ENCODE results near the gene NEDD9.

The NEDD9 gene

DNA sequence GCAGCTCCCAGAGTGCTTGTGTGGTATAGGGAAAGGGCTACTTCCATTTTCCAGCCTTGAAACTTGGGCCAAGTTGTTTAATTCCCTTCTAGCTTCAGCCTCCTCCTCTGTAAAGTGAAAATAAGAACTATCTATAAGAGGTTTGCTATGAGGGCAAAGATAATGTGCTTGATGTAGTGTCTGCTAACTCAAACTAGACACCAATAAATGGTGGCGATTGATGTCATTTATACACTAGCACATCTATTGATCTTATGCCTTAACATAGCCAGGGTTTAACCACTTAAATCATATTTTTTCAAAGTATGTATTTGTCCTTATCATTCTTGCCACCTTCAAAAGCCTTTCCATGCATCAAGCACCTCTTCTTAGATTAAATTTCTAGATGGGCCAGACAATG is 55.2 kb downstream of the NEDD9 start:
- DNase-seq (ENCODE audit: low read depth) = no peak

DNA sequence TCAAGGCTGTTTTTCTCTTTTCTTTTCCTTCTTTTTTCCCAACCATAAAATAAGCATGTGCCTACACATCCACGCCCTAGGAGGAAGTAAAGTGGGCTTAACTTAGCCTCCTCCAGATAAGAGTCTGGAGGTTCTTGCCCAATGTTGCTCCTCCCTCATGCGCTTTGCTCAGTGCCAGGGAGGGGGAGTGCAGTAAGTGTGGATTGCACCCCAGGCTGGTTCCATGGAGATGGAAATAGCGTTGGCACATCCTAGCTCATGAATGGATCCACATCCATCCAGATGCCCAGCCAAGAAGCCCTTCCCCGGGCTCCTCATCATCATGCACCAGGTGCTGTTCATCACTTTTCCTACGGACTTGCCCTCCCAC is 58.2 kb downstream of the NEDD9 start:
- DNase-seq (ENCODE audit: low read depth) = no peak

DNA sequence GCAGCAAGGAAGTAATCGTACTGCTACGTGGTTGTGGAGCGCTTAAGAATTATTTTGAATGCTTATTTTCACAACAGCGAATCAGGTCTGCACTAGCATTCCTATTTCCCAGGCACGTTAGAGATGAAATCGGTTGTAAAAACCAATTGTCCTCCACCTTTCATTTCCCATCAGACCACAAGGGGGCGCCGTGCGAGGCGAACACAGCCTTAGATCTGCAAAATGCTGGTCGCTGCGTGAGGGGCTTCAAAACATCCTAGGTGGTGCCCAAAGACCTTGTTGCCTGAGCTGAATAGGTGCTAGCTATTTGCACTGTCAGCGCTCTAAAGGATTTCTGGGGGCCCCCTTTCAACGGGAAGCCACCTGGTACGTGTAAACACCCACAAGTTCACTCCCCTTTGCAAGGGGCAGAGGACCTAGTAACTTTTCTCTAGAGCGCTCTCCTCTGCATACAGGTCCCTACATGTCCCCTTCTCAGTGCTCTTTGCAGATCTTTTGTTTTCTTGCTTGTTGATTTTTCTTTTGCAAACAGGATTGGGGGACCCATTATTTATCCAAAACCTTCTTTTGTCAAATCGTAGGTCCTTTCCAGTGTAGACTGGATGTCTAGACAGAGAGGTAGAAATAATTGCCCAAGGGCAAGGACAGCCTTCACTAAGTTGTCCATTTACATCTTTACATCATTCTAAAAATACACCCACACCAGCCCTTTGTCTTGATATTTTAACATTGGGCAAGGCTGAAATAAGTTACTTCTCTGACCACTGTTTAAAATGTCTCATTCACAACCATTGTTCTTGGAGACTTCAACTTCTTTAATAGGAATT is 59.8 kb downstream of the NEDD9 start:
- DNase-seq (ENCODE audit: low read depth) = no peak

DNA sequence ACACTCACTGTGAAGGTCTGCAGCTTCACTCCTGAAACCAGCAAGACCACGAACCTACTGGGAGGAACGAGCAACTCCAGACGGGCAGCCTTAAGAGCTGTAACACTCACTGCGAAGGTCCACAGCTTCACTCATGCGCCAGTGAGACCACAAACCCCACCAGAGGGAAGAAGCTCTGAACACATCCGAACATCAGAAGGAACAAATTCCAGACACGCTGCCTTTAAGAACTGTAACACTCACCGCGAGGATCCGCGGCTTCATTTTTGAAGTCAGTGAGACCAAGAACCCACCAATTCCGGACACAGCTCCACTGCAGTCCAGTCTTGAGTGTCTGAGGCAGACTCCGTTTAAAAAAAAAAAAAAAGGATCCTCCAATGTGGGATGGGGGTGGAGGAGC is 60.5 kb downstream of the NEDD9 start:
- DNase-seq (ENCODE audit: low read depth) = no peak

DNA sequence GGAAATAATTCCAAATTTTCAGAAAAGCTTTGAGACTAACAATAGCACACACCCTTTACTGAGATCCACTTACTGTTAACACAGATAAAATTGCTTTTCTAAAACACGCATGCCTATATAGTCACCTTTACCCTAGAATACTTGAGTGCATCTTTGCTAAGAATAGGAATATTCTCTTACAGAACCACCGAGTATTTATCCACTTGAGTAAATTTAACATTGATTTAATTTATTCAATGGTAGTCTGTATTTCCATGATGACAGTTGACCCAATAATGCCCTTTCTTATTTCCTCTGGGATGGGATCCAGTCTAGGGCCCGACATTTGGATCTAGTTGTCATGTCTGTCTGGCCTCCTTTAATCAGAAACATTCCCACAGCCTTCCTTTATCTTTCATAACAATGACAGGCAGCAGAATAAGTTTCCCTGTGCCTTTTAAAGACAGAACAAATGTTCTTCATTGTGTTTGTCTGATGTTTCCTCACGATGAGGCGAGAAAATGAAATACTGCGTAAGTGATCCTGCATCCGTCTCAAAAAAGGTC is 64.3 kb downstream of the NEDD9 start:
- no peak for DNase-seq (ENCODE audit: low read depth)

DNA sequence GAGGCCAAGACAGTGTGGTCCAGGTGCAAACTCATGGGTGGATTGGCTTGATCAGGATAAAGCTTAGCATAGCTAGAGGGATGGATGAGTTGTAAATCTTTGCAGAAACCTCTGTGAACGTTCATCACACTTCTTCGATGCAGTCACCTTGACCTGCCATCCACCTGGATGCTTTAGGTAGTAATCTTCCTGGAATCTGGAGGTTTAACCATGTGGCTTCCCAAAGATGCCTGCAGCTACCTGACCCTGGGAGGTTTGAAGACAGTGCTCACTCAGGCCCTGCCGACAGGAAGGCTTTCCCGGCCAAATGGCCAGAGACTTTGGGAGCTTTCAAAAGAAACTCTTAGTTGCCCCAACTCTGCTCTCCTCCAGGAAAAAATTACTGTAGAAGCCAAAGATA is 65.5 kb downstream of the NEDD9 start:
- DNase-seq (ENCODE audit: low read depth) = no peak

DNA sequence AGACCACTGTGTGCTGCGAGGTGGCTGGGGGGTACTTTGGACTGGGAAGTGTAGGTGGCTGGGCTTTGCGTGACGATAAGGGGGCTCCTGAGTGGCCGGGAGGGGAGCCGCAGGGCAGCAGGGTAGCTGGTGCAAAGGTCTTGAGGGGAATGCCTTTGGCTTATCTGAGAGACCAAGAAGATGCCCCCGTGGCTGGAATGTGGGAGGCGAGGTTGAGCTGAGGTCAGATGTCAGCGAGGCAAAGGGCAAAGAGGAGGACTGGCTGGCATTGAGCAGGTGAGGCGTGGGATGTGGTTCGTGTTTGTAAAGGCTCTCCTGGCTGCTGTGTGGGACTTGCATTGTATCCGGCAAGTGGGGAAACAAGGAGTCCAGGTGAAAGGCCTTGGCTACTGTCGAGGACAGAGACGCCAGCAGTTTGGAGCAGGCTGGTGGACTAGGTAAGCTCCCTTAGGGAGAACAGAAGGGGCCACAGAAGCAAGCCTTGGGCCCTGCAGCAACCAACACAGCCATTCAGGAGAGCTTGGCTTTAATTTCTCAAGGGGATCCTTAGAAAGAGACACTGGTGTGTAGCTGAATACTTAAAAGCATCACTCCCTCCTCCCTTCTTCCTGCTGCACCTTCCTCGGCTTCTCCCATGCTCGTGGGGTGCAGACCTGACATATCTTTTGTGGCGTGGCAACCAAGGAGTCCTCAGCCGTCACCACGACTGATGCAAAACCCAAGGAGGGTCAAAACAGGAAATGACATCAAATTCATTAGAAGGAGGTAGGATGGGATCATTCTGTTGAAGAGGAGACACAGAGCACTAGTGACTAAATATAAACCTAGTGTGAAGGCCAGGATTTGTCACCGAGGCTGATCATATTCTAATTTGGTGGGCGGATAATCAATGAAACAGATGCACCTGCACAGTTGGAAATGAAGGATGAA is 67.5 kb downstream of the NEDD9 start:
- no peak for DNase-seq (ENCODE audit: low read depth)

DNA sequence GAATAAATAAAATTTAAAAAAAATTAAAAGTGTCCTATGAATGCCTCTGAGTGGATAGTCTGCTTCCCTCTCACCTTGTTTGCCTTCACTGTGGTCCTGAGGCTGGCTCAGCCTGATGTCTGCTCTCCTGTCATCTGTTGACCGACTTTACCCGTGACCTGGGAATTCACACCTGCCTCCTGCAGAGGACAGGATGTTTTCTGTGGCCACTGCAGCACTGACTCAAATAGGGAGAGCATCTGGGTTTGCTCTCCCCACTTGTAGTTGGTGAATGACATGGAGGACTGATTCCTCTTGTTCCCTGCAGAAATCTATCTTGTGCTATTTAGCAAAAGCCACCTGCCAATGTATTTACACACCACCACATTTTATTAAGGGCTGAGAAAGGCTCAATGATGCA is 68.5 kb downstream of the NEDD9 start:
- no peak for DNase-seq (ENCODE audit: low read depth)

DNA sequence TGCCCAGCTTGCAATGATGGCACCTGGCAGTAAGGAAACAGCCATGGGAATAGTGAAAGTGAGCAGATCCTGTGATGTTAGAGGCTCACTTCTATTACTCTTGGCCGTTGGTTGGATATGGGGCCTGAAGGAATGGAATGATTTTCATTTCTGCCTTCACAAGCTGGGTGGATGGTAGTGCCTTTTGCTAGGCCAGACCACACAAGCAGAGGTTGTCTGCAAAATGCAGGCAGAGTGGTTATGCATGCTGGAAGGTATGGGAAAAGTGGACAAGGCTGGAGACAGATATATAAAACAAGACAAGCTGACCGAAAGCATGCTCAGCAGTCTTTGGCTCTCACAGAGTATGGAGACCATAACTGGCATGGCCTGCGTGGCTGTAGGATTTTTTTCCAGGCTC is 70.2 kb downstream of the NEDD9 start:
- no peak for DNase-seq (ENCODE audit: low read depth)

DNA sequence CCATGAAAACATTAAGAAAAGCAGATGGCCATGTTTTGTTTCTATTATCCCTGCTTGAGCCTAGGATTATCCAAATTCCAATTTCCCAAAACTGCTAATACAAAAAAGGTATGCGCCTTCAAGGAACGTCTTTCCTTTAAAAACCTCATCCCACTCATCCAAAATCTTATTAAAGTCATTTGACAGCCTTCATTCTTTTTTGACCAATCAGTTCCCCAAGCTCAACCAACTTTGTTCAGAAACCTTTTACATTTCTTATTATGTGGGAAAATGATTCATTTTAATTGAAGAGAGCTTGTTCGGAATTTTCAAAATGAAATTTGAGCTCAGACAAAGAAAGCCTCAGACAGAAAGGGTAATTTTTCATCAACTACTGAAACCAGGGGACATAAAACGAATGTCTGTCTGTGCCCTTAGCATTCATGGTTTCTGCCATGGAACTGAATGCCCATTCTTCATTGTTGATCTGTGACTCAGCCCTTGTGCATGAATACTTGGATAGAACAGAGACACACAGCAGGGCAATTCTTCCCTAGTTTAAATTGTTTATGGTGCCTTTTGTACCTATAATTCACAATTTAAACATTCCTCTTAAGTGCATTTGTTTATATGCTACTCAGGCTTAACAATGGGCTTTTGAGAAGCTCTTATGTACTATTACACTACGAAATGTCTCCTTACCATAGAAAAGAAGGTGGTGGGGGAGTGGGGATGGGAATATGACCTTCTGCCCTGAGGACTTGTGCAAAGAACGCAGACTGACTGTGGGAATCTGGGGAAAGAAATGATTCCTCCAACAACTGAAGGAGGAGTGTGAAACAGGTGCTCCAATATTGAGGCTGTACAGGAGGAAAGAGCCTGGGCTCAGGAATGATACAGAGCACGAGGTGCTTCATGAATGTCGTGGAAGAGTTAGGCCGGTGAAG is 71.2 kb downstream of the NEDD9 start:
- no peak for DNase-seq (ENCODE audit: low read depth)

DNA sequence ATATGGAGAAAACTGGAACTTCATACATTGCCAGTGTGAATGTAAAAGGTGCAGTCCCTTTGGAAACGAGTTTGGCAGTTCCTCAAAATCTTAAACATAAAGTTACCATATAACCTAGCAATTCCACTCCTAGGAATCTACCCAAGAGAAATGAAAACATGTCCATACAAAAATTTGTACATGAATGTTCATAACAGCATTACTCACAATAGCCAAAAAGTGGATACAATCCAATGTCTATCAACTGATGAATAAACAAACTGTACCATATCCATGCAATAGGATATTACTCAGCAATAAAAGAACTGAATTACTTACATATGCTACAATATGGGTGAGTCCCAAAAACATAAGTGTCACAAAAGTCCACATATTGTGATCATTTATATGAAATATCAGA is 72.3 kb downstream of the NEDD9 start:
- DNase-seq (ENCODE audit: low read depth) = no peak

DNA sequence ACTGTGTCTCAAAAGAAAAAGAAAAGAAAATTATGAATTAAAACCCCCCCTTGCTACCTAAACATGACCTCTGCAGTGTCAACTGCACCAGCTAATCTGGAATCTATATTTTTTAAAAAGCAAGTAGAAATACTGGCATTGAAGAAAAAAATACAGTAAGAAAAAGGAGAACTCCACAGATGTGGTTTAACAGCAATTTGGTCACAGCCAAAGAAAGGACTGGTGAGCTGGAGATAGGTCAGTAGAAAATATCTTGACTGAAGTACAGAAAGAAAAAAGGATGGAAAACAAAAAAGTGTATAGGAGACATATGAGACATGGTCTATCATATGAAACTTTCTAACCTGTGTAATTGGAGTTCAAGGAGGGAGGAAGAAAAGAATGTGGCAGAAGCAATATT is 76.9 kb downstream of the NEDD9 start:
- no peak for DNase-seq (ENCODE audit: low read depth)

DNA sequence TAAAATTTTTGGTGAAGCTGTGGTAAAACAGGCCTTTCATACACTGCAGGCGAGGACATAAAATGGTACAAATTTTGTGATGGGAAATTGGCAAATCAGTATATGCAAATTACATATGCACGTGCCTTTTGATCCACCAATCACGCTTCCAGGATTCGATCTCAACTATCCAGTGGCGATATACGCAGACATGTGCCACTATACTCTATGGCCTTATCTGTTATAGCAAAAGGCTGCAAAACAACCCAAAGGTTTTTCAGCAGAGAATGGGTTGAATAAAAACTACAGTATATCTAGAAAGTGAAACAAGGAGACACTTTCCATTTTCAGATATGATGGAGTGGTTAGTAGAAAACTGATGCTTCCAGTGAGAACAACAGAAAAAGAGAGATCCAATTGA is 79.0 kb downstream of the NEDD9 start:
- DNase-seq (ENCODE audit: low read depth) = no peak

DNA sequence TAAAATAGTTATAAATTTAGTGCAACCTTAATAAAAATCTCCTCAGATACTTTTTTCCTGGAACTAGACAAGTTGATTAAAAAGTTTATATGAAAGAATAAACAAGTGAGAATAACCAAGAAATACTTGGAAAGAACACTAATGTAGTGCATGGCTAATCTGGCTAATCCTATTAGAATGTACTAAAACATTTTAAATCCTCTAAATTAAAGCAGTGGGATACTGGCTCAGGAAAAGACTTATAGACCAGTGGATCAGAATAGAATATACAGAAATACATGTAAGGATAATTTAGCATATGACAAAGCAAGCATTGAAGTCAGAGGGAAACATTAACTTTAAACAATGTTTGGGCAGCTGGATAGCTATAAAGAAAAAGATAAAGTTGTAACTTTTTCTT is 79.9 kb downstream of the NEDD9 start:
- DNase-seq (ENCODE audit: low read depth) = no peak

DNA sequence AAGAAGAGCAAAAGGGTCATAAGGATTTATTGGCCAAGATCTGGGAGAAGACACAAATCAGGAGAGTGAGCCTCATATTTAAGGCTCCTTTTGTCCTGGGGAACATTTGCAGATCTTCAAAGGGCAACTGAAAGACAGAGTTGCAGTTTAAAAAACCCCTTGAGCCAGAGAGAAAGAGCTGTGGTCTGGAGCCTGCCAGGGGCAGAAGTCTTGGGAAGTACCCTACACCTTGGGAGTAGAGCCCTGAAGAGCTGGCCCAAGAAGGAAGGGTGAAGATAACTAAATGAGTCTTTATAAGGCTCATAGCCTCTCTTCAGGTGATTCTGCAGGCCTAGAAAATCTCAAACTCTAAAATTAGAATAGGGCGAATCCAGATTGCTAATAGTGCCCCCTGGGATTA is 81.0 kb downstream of the NEDD9 start:
- DNase-seq (ENCODE audit: low read depth) = no peak

DNA sequence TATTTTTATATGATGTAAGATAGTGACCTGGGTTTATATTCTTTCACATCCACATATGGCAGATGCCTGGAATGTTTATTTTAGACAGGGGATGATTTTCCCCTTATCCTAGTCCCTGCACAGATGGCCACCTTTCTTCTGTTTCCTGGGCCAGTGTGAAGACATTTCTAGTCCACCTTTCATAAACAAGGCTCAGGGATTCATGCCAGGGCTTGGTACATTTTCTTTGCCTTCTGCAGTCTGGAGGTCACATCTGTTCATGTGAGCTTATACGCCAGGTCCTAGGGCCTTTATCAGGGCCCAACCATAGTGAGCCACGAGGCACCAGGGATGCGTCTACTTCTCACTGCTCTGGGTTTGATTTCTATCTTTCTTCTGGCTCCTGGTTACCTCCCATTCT is 82.9 kb downstream of the NEDD9 start:
- DNase-seq (ENCODE audit: low read depth) = no peak

DNA sequence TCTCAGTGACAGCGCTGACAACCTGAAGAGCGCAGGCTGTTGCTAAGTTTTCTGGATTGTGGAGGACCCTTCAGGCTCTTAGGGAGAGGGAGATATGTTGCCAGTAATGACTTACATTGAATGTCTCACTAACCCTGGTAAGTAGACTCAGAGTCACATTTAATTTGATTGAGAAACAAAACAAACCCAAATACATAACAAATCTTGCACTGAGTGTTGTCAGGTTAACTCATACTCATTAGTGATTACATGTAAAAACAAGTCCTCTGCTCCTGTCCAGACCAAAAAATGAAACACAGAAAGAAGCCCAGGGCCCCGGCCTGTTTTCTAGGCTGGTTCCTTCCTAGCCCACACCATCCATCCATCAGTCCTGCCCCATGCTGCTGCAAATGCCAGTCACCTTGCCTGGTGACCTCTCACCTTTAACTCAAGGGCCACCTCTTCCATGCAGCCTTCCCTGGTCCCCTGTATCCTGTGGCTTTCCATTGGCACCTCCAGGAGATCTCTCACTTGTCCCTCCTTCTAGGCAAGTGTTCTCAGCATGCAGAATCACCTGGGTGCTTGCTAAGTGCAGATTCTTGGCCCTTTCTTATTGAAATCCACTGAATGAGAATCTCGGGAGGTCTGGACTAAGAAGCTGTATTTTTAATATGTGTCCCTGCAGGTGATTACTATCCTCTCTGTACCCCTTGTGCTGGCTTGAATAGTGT is 86.2 kb downstream of the NEDD9 start:
- DNase-seq (ENCODE audit: low read depth) = no peak

DNA sequence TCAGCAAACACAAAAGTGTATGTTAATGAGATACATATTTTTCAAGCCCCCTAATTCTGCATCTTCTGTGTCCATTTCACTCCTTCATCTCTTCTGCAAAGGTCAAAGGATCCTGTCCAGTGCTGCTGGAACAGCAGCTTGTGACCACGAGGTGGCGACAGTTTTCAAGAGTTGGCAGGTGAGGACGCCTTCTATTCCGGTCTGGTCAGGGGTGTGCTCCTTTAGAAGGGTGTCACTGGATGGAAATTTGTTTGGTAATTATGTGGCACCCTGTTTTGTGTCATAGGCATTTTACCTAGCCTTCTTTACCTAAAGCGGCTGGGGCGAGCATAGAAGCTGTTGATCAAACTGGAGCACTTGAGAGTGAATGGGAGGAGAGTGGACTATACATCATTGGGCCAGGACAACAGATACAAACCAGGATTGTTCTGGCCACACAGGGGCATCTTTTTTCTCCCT is 88.0 kb downstream of the NEDD9 start:
- DNase-seq (ENCODE audit: low read depth) = no peak

DNA sequence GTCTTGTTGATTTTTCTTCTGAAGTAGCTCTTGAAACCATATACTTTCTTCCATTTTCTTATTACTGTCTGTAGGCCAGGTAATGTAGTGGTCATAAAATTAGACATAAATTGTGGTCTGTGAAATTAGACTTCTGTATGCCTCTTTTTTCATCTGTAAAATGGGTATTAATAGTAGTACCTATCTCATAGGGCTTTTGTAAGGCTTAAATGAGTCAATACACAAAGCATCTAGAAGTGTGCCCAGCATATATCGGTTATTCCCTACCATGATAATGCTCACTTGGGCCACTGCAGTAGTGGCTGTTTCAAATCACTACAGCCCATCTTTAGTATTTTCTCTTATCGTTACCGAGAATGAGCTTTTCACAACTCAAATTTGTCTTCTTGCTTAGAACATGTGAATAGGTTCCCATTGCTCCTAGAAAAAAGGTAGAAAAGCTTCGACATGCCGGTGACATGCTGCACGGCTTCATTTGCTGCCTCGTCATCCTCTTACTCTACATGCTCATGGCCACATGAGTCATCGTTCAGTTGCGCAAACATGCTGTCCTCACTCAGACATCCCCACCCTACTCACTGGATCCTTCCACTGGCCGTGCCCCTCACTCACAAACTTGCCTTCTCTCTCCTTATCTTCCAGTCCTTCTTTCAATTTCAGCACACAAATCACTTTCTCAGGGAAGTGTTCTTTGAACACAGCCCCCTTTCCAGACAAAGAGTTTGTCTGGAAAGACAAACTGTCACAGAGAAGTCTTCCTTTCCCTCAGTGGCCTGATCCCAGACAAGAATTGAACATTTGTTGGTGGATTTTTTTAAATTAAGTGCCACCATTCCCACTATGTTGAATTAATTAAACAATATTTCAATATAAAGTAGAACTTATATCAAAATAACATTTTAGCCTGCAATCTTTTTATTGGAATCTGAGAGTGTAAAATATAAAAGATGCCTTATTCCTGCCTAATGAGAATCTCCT is 88.8 kb downstream of the NEDD9 start:
- peak; percentile 87 for DNase-seq (ENCODE audit: low read depth)
